Naive thymus-derived CD4-positive, alpha-beta T cell (primary cell): Measurements from ENCODE around the gene BMP6. TPM values are rescaled to one million over a fixed set of nuclear protein-coding genes. Genes with fewer than 3 reads are reported as not detected.

Source experiments
- ATAC-seq: fragments of 150-1000 bp; cut with Tn5 transposase; 2 replicates; pipeline ENCODE4 v1.10.0; 2021; ENCODE audit warnings: mild to moderate bottlenecking, moderate library complexity
- CTCF ChIA-PET: fragments of 350-600 bp; sonication (Branson Sonifier 250); formaldehyde crosslinking; loops from one replicate; lab custom pipeline; 2021; ENCODE audit warnings: antibody characterized with exemption; lab: Charles Lee
- POLR2A ChIA-PET: fragments of 350-600 bp; sonication (Branson Sonifier 250); formaldehyde crosslinking; loops from one replicate; lab custom pipeline; 2021; ENCODE audit warnings: antibody characterized with exemption, inconsistent platforms; lab: Charles Lee
- DNase-seq, 9 donors: peaks; one replicate each; pipeline versions ENCODE4 v3.0.0 to v3.0.0-alpha.2; 2020 to 2022; ENCODE audit warnings: mixed read lengths in 1 of 9
- H3K27ac ChIP-seq: one replicate; pipeline ENCODE4 v1.7.0; 2013; ENCODE audit warnings: mild to moderate bottlenecking, low read depth, low read length, moderate library complexity
- H3K27me3 ChIP-seq, 2 donors: one replicate each; pipeline ENCODE4 v1.7.0; 2013; ENCODE audit warnings: low read length in 2 of 2, mild to moderate bottlenecking in 2 of 2, moderate library complexity in 2 of 2; ENCODE audit not compliant: control insufficient read depth in 2 of 2, insufficient read depth in 2 of 2
- H3K36me3 ChIP-seq, 3 experiments: 1 replicate in 2 of 3; 2 replicates in 1 of 3; pipeline ENCODE4 v1.7.0; 2013; ENCODE audit warnings: low read length in 3 of 3, mild to moderate bottlenecking in 3 of 3, moderate library complexity in 1 of 3; ENCODE audit not compliant: insufficient read depth in 3 of 3, control insufficient read depth in 2 of 3
- H3K4me1 ChIP-seq, 2 donors: one replicate each; pipeline ENCODE4 v1.7.0; 2013; ENCODE audit warnings: low read length in 2 of 2, mild to moderate bottlenecking in 2 of 2, moderate library complexity in 1 of 2; ENCODE audit not compliant: control insufficient read depth in 2 of 2, insufficient read depth in 2 of 2
- H3K4me3 ChIP-seq: 2 replicates; pipeline ENCODE4 v1.7.0; 2013; ENCODE audit warnings: mild to moderate bottlenecking, low read length
- H3K9me3 ChIP-seq, 3 experiments: 1 replicate in 2 of 3; 2 replicates in 1 of 3; pipeline ENCODE4 v1.7.0; 2013; ENCODE audit warnings: low read length in 3 of 3; ENCODE audit not compliant: control insufficient read depth in 2 of 3
- H3K27ac Mint-ChIP-seq, 9 donors: one replicate each; pipeline ENCODE4 v1.8.0; 2020 to 2022; ENCODE audit warnings: mixed read lengths in 9 of 9, mild to moderate bottlenecking in 8 of 9, moderate library complexity in 5 of 9, inconsistent platforms in 2 of 9
- H3K27me3 Mint-ChIP-seq, 5 donors: one replicate each; pipeline ENCODE4 v1.8.0; 2021 to 2022; ENCODE audit warnings: mixed read lengths in 5 of 5, mild to moderate bottlenecking in 1 of 5
- H3K36me3 Mint-ChIP-seq, 5 donors: one replicate each; pipeline ENCODE4 v1.8.0; 2020 to 2022; ENCODE audit warnings: mixed read lengths in 5 of 5, mild to moderate bottlenecking in 3 of 5, inconsistent platforms in 1 of 5
- H3K4me1 Mint-ChIP-seq, 7 donors: one replicate each; pipeline ENCODE4 v1.8.0; 2020 to 2022; ENCODE audit warnings: mixed read lengths in 7 of 7, mild to moderate bottlenecking in 3 of 7, inconsistent platforms in 1 of 7
- H3K4me3 Mint-ChIP-seq, 10 donors: one replicate each; pipeline ENCODE4 v1.8.0; 2020 to 2022; ENCODE audit warnings: mild to moderate bottlenecking in 10 of 10, mixed read lengths in 10 of 10, moderate library complexity in 6 of 10, inconsistent platforms in 2 of 10
- H3K9me3 Mint-ChIP-seq, 11 donors: one replicate each; pipeline ENCODE4 v1.8.0; 2020 to 2022; ENCODE audit warnings: mixed read lengths in 11 of 11, mild to moderate bottlenecking in 4 of 11, inconsistent platforms in 1 of 11, moderate library complexity in 1 of 11
- intact Hi-C, 2 donors: fragments of 100-400 bp; cut with micrococcal nuclease; formaldehyde crosslinking; loops; one replicate each; pipeline ENCODE4 v1.15.1; 2023
- polyA plus RNA-seq, 2 donors: library from polyadenylated mRNA; unstranded; fragments of 300-500 nt; fragmentation: Illumina TruSeq; gene quantifications; one replicate each; pipeline ENCODE4 v1.2.3, GENCODE V29; 2021
- total RNA-seq, 6 experiments: library from RNA in 5 of 6; stranded (reverse) in 5 of 6; gene quantifications; 1 replicate in 5 of 6; 2 replicates in 1 of 6; pipeline ENCODE4 v1.2.3 and lab custom pipeline; 2021 to 2026

BMP6 gene
- total and polyA plus RNA-seq, 7 experiments from 2014 or later, result 0.07 to 0.56 (median 0.37) TPM; not detected in 4

DNA sequence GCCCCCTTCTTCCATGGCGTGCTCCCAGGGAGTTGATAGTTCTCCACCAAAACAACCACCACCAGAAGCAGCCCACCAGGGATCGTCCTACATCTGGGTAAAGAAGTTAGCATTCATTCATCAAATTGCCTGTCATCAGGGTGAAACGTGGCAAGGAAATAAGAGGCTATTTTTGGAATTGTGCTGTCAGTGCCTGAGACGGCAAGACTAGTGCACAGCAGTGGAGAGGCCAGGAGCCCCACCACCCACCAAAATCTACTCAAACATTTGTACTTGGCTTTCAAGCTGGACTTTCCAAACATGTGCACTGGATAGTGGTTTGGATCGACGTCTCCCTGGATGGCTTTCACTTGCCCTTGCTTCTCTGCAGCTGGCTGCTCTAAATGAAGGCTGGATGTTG is 139.9 kb downstream of the BMP6 start:
- Histone ChIP-seq H3K36me3 (no peaks in the 10 kb centered on the region), H3K4me3 (no peak overlapping the region), H3K9me3 (no peaks in the 10 kb centered on the region), H3K27me3 (no peaks in the 10 kb centered on the region), H3K4me1 (no peaks in the 10 kb centered on the region), H3K27ac (no peak overlapping the region)
- ChIA-PET POLR2A (no interaction called here), CTCF (no interaction called here)
- Mint-ChIP-seq H3K27ac (no peak overlapping the region), H3K4me3 (no peak overlapping the region), H3K27me3 (peaks cover 0 to 14% (median 2%) of the 10 kb centered on the region in 5 donors), H3K9me3 (peaks cover 0 to 3% (median 0%) of the 10 kb centered on the region in 11 donors), H3K36me3 (peaks cover 0 to under 1% (median 0%) of the 10 kb centered on the region in 5 donors), H3K4me1 (no peaks in the 10 kb centered on the region)
- DNase-seq (no peak), ATAC-seq (no peak)
- intact Hi-C loops, result no loop called here

- no peak overlapping the region for H3K4me3 ChIP-seq
- no peak for DNase-seq
- CTCF ChIA-PET, result no interaction called here
- intact Hi-C loops, result no loop called here
- H3K36me3 ChIP-seq, result no peaks in the 10 kb centered on the region
- no peaks in the 10 kb centered on the region for H3K27me3 ChIP-seq
- no peak for ATAC-seq
- POLR2A ChIA-PET, result no interaction called here
- no peaks in the 10 kb centered on the region for H3K9me3 ChIP-seq
- Mint-ChIP-seq H3K4me1 (no peaks in the 10 kb centered on the region), H3K27me3 (peaks cover 0 to 14% (median 2%) of the 10 kb centered on the region in 5 donors), H3K27ac (no peak overlapping the region), H3K36me3 (peaks cover 0 to 4% (median 0%) of the 10 kb centered on the region in 5 donors), H3K4me3 (no peak overlapping the region), H3K9me3 (peaks cover 0 to 3% (median 0%) of the 10 kb centered on the region in 11 donors)
- no peak overlapping the region for H3K27ac ChIP-seq
- no peaks in the 10 kb centered on the region for H3K4me1 ChIP-seq
Observed at GRCh38 chr6:7866526-7866925, 140.6 kb downstream of the BMP6 start.

DNA sequence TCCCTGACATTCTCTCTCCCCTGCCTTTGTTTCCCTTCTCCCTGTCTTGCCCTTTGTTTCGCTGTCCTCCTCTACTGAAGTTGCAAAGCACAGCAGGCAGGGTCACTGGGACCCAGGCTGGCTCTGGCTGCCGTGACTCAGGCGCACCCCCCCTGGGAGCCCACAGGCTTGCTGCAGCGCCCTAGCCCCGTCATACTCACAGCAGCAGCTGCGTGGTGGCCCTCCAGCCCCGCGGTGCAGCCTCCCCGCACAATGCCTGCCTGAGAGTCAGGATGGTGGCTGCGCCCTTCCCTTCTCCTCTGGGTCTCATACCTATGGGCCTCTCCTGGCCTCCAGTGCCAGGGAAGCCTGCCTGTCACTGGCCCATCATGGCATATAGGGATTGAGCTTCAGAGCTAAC is 143.0 kb downstream of the BMP6 start:
- peaks cover 0 to 4% (median 0%) of the 10 kb centered on the region in 5 donors for H3K36me3 Mint-ChIP-seq
- DNase-seq (no peak), ATAC-seq (no peak)
- H3K27me3 Mint-ChIP-seq, result peaks cover 0 to 7% (median 1%) of the 10 kb centered on the region in 5 donors
- no peaks in the 10 kb centered on the region for H3K4me1 Mint-ChIP-seq
- H3K4me3 Mint-ChIP-seq, result no peak overlapping the region
- H3K27me3 ChIP-seq, result no peaks in the 10 kb centered on the region
- H3K4me3 ChIP-seq, result no peak overlapping the region
- H3K36me3 ChIP-seq, result no peaks in the 10 kb centered on the region
- H3K27ac Mint-ChIP-seq, result no peak overlapping the region
- ChIA-PET POLR2A (no interaction called here), CTCF (no interaction called here)
- intact Hi-C loops, result no loop called here
- no peaks in the 10 kb centered on the region for H3K4me1 ChIP-seq
- no peaks in the 10 kb centered on the region for H3K9me3 ChIP-seq
- no peak overlapping the region for H3K27ac ChIP-seq
- H3K9me3 Mint-ChIP-seq, result peaks cover 0 to 13% (median 6%) of the 10 kb centered on the region in 11 donors

- CTCF ChIA-PET, result no interaction called here
Observed at GRCh38 chr6:7878401-7878964, 152.6 kb downstream of the BMP6 start.

GRCh38 chr6:7879043-7879442 is 153.1 kb downstream of the BMP6 start:
- no peak overlapping the region for H3K27ac Mint-ChIP-seq
- no peaks in the 10 kb centered on the region for H3K27me3 ChIP-seq
- peaks cover 3 to 25% (median 4%) of the 10 kb centered on the region in 3 experiments for H3K36me3 ChIP-seq
- no peak overlapping the region for H3K4me3 Mint-ChIP-seq
- DNase-seq (no peak), ATAC-seq (no peak)
- peaks cover 3 to 39% (median 25%) of the 10 kb centered on the region in 5 donors for H3K36me3 Mint-ChIP-seq
- POLR2A ChIA-PET, result no interaction called here
- no peaks in the 10 kb centered on the region for H3K4me1 ChIP-seq
- H3K27me3 Mint-ChIP-seq, result no peaks in the 10 kb centered on the region
- H3K9me3 Mint-ChIP-seq, result peaks cover 0 to 9% (median under 1%) of the 10 kb centered on the region in 11 donors
- no peak overlapping the region for H3K4me3 ChIP-seq
- intact Hi-C loops, result no loop called here
- H3K27ac ChIP-seq, result no peak overlapping the region
- no peaks in the 10 kb centered on the region for H3K9me3 ChIP-seq
- H3K4me1 Mint-ChIP-seq, result no peaks in the 10 kb centered on the region
- CTCF ChIA-PET, result interaction anchor here (0.6 kb wide), 1 partner anchor 10 kb away, joined by 3 read pairs; no protein-coding TSS in a partner anchor

More at GRCh38 chr6:7878401-7878964, 152.6 kb downstream of the BMP6 start:
- POLR2A ChIA-PET, result no interaction called here
- intact Hi-C loops, result no loop called here
- no peak overlapping the region for H3K4me3 Mint-ChIP-seq
- H3K4me1 ChIP-seq, result no peaks in the 10 kb centered on the region
- peaks cover 0 to 9% (median 6%) of the 10 kb centered on the region in 11 donors for H3K9me3 Mint-ChIP-seq
- no peaks in the 10 kb centered on the region for H3K9me3 ChIP-seq
- H3K4me1 Mint-ChIP-seq, result no peaks in the 10 kb centered on the region
- H3K27ac ChIP-seq, result no peak overlapping the region
- no peak for DNase-seq
- ATAC-seq, result no peak
- H3K27me3 ChIP-seq, result no peaks in the 10 kb centered on the region
- no peak overlapping the region for H3K4me3 ChIP-seq
- peaks cover 2 to 20% (median 3%) of the 10 kb centered on the region in 3 experiments for H3K36me3 ChIP-seq
- H3K27ac Mint-ChIP-seq, result no peak overlapping the region
- H3K36me3 Mint-ChIP-seq, result peaks cover 3 to 33% (median 20%) of the 10 kb centered on the region in 5 donors
- H3K27me3 Mint-ChIP-seq, result no peaks in the 10 kb centered on the region

- Histone ChIP-seq H3K4me1 (no peaks in the 10 kb centered on the region), H3K4me3 (no peak overlapping the region), H3K27ac (no peak overlapping the region), H3K36me3 (peaks cover 3 to 31% (median 4%) of the 10 kb centered on the region in 3 experiments), H3K9me3 (no peaks in the 10 kb centered on the region), H3K27me3 (no peaks in the 10 kb centered on the region)
- intact Hi-C loops, result no loop called here
- Mint-ChIP-seq H3K4me3 (no peak overlapping the region), H3K9me3 (peaks cover 0 to 9% (median 0%) of the 10 kb centered on the region in 11 donors), H3K36me3 (peaks cover 3 to 42% (median 31%) of the 10 kb centered on the region in 5 donors), H3K4me1 (no peaks in the 10 kb centered on the region), H3K27ac (no peak overlapping the region), H3K27me3 (no peaks in the 10 kb centered on the region)
- DNase-seq (no peak), ATAC-seq (no peak)
- ChIA-PET POLR2A (no interaction called here), CTCF (interaction anchor here (0.6 kb wide), 1 partner anchor 10 kb away, joined by 3 read pairs; no protein-coding TSS in a partner anchor)
Observed at GRCh38 chr6:7879579-7879978, 153.7 kb downstream of the BMP6 start.
